ENCODE results near the gene ZNF777.

The ZNF777 gene

DNA sequence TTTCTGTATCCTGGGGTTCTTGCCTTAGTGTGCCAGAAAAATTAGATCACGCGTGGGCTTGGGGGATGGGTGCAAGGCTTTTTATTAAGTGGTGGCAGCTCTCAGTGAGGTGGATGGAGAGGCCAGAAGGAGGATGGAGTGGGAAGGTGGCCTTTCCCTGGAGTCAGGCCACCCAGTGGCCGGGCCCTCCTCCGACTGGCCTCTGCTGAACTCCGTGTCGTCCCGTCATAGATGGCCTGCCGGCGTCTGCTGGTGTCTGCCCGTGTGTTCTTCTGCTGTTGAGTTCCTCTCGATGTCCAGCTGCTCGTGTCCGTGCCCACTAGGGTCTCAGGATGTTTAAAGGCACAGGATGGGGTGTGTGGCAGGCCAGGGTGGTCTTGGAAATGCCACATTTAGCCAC lies 40.8 kb upstream of the ZNF777 start:
- Histone ChIP-seq H3K4me3 (ENCODE audit: insufficient read depth in 1 of 2, low read depth in 1 of 2, low read length in 2 of 2) (no peak overlapping the region), H3K4ac (ENCODE audit: low read depth in 1 of 2, low read length in 2 of 2) (no peak overlapping the region), H3K9ac (ENCODE audit: low read length) (no peak overlapping the region), H2BK12ac (ENCODE audit: low read length in 2 of 2) (no peak overlapping the region), H3K4me1 (ENCODE audit: control insufficient read depth, insufficient read depth, low read depth, low read length) (no peaks in the 10 kb centered on the region), H2BK15ac (ENCODE audit: low read depth, poor library complexity, severe bottlenecking) (no peak overlapping the region), H3K36me3 (ENCODE audit: control insufficient read depth in 1 of 2, insufficient read depth in 2 of 2, low read depth in 1 of 2, low read length in 2 of 2) (no peaks in the 10 kb centered on the region), H2BK120ac (ENCODE audit: low read depth, low read length) (no peak overlapping the region), H3K79me1 (replicated peaks; ENCODE audit: low read length, poor library complexity, severe bottlenecking) (no peaks in the 10 kb centered on the region), H4K8ac (ENCODE audit: low read length) (no peak overlapping the region), H2AK5ac (ENCODE audit: low read length, severe bottlenecking) (no peak overlapping the region), H3K23ac (ENCODE audit: low read length in 2 of 2) (no peak overlapping the region), H2AFZ (ENCODE audit: low read depth, low read length) (no peak overlapping the region), H3K27me3 (ENCODE audit: control insufficient read depth in 1 of 2, insufficient read depth in 1 of 2, low read length in 2 of 2) (peaks cover 3 to 24% of the 10 kb centered on the region in 2 experiments), H4K91ac (ENCODE audit: low read length) (no peak overlapping the region), H3K9me3 (ENCODE audit: control insufficient read depth, low read length) (peaks cover 13% of the 10 kb centered on the region), H2BK5ac (ENCODE audit: low read depth, low read length, poor library complexity, severe bottlenecking) (no peak overlapping the region), H3K27ac (ENCODE audit: low read length, poor library complexity, severe bottlenecking) (no peak overlapping the region), H3K14ac (ENCODE audit: low read length in 2 of 2) (no peak overlapping the region), H3K18ac (ENCODE audit: low read depth in 1 of 2, low read length in 2 of 2) (no peak overlapping the region), H3K4me2 (ENCODE audit: low read length, poor library complexity, severe bottlenecking) (no peak overlapping the region)
- no peak for DNase-seq
- 78% methylated on average over 13 of the region's 13 CpGs for WGBS

DNA sequence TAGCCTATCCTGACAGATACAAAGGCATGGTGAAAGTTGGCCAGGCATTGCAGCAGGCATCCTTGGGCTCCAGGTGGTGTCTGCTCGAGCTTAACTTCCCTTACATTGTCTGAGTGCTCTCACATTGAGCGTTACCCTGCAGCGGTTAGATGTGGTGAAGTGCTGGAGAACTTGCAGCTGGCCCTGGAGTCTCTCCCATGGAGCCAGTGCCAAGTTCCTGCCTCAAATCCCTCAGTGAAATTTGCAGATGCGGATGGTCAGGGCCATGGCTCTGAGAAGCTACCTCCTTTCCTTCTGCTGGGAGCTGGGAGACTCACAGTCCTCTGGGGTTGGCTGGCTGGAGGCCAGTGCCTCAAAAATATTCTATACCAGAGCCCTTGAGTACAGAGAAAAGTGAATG lies 40.0 kb upstream of the ZNF777 start:
- H3K18ac ChIP-seq (ENCODE audit: low read depth in 1 of 2, low read length in 2 of 2): no peak overlapping the region
- H3K27me3 ChIP-seq (ENCODE audit: control insufficient read depth in 1 of 2, insufficient read depth in 1 of 2, low read length in 2 of 2): peaks cover 3 to 24% of the 10 kb centered on the region in 2 experiments
- H3K36me3 ChIP-seq (ENCODE audit: control insufficient read depth in 1 of 2, insufficient read depth in 2 of 2, low read depth in 1 of 2, low read length in 2 of 2): no peaks in the 10 kb centered on the region
- no peak overlapping the region for H3K4ac ChIP-seq (ENCODE audit: low read depth in 1 of 2, low read length in 2 of 2)
- H2BK120ac ChIP-seq (ENCODE audit: low read depth, low read length): no peak overlapping the region
- no peak overlapping the region for H3K4me2 ChIP-seq (ENCODE audit: low read length, poor library complexity, severe bottlenecking)
- no peak overlapping the region for H3K23ac ChIP-seq (ENCODE audit: low read length in 2 of 2)
- no peak overlapping the region for H3K9ac ChIP-seq (ENCODE audit: low read length)
- no peak overlapping the region for H2BK5ac ChIP-seq (ENCODE audit: low read depth, low read length, poor library complexity, severe bottlenecking)
- H2BK15ac ChIP-seq (ENCODE audit: low read depth, poor library complexity, severe bottlenecking): no peak overlapping the region
- H2AK5ac ChIP-seq (ENCODE audit: low read length, severe bottlenecking): no peak overlapping the region
- no peak overlapping the region for H2AFZ ChIP-seq (ENCODE audit: low read depth, low read length)
- peaks cover 6% of the 10 kb centered on the region for H3K9me3 ChIP-seq (ENCODE audit: control insufficient read depth, low read length)
- H4K91ac ChIP-seq (ENCODE audit: low read length): no peak overlapping the region
- peaks cover under 1% of the 10 kb centered on the region for H3K4me1 ChIP-seq (ENCODE audit: control insufficient read depth, insufficient read depth, low read depth, low read length)
- no peak overlapping the region for H3K14ac ChIP-seq (ENCODE audit: low read length in 2 of 2)
- H4K8ac ChIP-seq (ENCODE audit: low read length): no peak overlapping the region
- H3K4me3 ChIP-seq (ENCODE audit: insufficient read depth in 1 of 2, low read depth in 1 of 2, low read length in 2 of 2): no peak overlapping the region
- no peaks in the 10 kb centered on the region for H3K79me1 ChIP-seq (replicated peaks; ENCODE audit: low read length, poor library complexity, severe bottlenecking)
- no peak overlapping the region for H2BK12ac ChIP-seq (ENCODE audit: low read length in 2 of 2)
- WGBS: 77% methylated on average over 4 of the region's 4 CpGs
- no peak overlapping the region for H3K27ac ChIP-seq (ENCODE audit: low read length, poor library complexity, severe bottlenecking)
- DNase-seq: no peak

DNA sequence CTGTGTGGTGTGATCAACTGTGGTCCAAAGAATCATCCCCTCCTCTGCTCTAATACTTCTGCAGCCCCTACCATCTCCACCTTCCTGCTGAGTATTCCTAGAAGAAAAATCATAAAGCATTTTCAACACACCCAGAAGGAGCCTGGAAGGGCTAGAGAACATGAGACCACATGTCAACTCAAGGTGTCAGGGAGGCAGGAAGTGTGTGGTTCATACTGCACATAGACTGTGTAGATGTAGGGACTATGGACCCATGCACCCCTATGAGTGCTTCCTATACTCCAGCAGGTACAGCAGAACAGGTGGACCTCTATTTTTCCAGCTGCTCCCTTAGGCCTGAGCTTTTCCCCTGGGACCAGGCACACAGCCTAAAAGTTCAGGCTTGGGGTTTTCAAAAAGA lies 39.3 kb upstream of the ZNF777 start:
- Histone ChIP-seq H2BK15ac (ENCODE audit: low read depth, poor library complexity, severe bottlenecking) (no peak overlapping the region), H4K8ac (ENCODE audit: low read length) (no peak overlapping the region), H2AK5ac (ENCODE audit: low read length, severe bottlenecking) (no peak overlapping the region), H3K23ac (ENCODE audit: low read length in 2 of 2) (no peak overlapping the region), H2AFZ (ENCODE audit: low read depth, low read length) (no peak overlapping the region), H3K36me3 (ENCODE audit: control insufficient read depth in 1 of 2, insufficient read depth in 2 of 2, low read depth in 1 of 2, low read length in 2 of 2) (no peaks in the 10 kb centered on the region), H2BK12ac (ENCODE audit: low read length in 2 of 2) (no peak overlapping the region), H2BK5ac (ENCODE audit: low read depth, low read length, poor library complexity, severe bottlenecking) (no peak overlapping the region), H3K4me1 (ENCODE audit: control insufficient read depth, insufficient read depth, low read depth, low read length) (peaks cover 5% of the 10 kb centered on the region), H4K91ac (ENCODE audit: low read length) (no peak overlapping the region), H3K18ac (ENCODE audit: low read depth in 1 of 2, low read length in 2 of 2) (no peak overlapping the region), H3K4me3 (ENCODE audit: insufficient read depth in 1 of 2, low read depth in 1 of 2, low read length in 2 of 2) (no peak overlapping the region), H2BK120ac (ENCODE audit: low read depth, low read length) (no peak overlapping the region), H3K4me2 (ENCODE audit: low read length, poor library complexity, severe bottlenecking) (no peak overlapping the region), H3K9me3 (ENCODE audit: control insufficient read depth, low read length) (peaks cover 5% of the 10 kb centered on the region), H3K79me1 (replicated peaks; ENCODE audit: low read length, poor library complexity, severe bottlenecking) (no peaks in the 10 kb centered on the region), H3K27ac (ENCODE audit: low read length, poor library complexity, severe bottlenecking) (no peak overlapping the region), H3K4ac (ENCODE audit: low read depth in 1 of 2, low read length in 2 of 2) (no peak overlapping the region), H3K14ac (ENCODE audit: low read length in 2 of 2) (no peak overlapping the region), H3K9ac (ENCODE audit: low read length) (no peak overlapping the region), H3K27me3 (ENCODE audit: control insufficient read depth in 1 of 2, insufficient read depth in 1 of 2, low read length in 2 of 2) (peaks cover 3 to 24% of the 10 kb centered on the region in 2 experiments)
- DNase-seq: no peak

DNA sequence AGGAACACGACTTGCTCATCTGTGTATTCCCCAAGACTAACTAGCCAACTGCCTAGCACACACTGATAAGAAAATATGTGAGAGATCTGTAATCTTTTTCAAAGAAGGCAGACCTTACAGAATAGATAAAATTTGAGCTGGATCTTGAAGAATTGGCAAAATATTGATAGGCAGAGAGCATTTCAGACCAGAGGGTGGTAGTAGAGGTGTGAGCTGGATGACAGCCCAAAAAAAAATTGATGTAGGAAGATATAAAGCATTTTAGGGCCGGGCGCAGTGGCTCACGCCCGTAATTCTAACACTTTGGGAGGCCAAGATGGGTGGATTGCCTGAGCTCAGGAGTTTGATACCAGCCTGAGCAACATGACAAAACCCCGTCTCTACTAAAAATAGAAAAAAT lies 37.9 kb upstream of the ZNF777 start:
- no peak overlapping the region for H2BK5ac ChIP-seq (ENCODE audit: low read depth, low read length, poor library complexity, severe bottlenecking)
- peaks cover under 1% of the 10 kb centered on the region for H3K79me1 ChIP-seq (replicated peaks; ENCODE audit: low read length, poor library complexity, severe bottlenecking)
- H3K36me3 ChIP-seq (ENCODE audit: control insufficient read depth in 1 of 2, insufficient read depth in 2 of 2, low read depth in 1 of 2, low read length in 2 of 2): peaks cover 2 to 5% of the 10 kb centered on the region in 2 experiments
- H3K9me3 ChIP-seq (ENCODE audit: control insufficient read depth, low read length): no peaks in the 10 kb centered on the region
- no peak overlapping the region for H2AFZ ChIP-seq (ENCODE audit: low read depth, low read length)
- H3K4ac ChIP-seq (ENCODE audit: low read depth in 1 of 2, low read length in 2 of 2): no peak overlapping the region
- no peak overlapping the region for H2BK120ac ChIP-seq (ENCODE audit: low read depth, low read length)
- WGBS: 93% methylated on average over 5 of the region's 6 CpGs
- no peak overlapping the region for H4K91ac ChIP-seq (ENCODE audit: low read length)
- DNase-seq: no peak
- no peak overlapping the region for H3K18ac ChIP-seq (ENCODE audit: low read depth in 1 of 2, low read length in 2 of 2)
- peaks cover 3 to 24% of the 10 kb centered on the region in 2 experiments for H3K27me3 ChIP-seq (ENCODE audit: control insufficient read depth in 1 of 2, insufficient read depth in 1 of 2, low read length in 2 of 2)
- H2BK15ac ChIP-seq (ENCODE audit: low read depth, poor library complexity, severe bottlenecking): no peak overlapping the region
- no peak overlapping the region for H3K4me2 ChIP-seq (ENCODE audit: low read length, poor library complexity, severe bottlenecking)
- no peak overlapping the region for H2BK12ac ChIP-seq (ENCODE audit: low read length in 2 of 2)
- H3K23ac ChIP-seq (ENCODE audit: low read length in 2 of 2): no peak overlapping the region
- H2AK5ac ChIP-seq (ENCODE audit: low read length, severe bottlenecking): no peak overlapping the region
- no peak overlapping the region for H3K9ac ChIP-seq (ENCODE audit: low read length)
- no peak overlapping the region for H4K8ac ChIP-seq (ENCODE audit: low read length)
- no peak overlapping the region for H3K4me3 ChIP-seq (ENCODE audit: insufficient read depth in 1 of 2, low read depth in 1 of 2, low read length in 2 of 2)
- H3K27ac ChIP-seq (ENCODE audit: low read length, poor library complexity, severe bottlenecking): no peak overlapping the region
- H3K14ac ChIP-seq (ENCODE audit: low read length in 2 of 2): no peak overlapping the region
- peaks cover 7% of the 10 kb centered on the region for H3K4me1 ChIP-seq (ENCODE audit: control insufficient read depth, insufficient read depth, low read depth, low read length)

Data from mesenchymal stem cell (in vitro differentiated cells and primary cell).